ENCODE data around the gene CTNND2.

The CTNND2 gene

GRCh38 chr5:11000515-11001353 is 903.5 kb downstream of the CTNND2 start:
- no peak for TF ChIP-seq CTCF (IDR thresholded peaks at IDR 0.05; ENCODE audit: low read depth, low read length)
- no peaks in the 10 kb centered on the region for H3K27me3 ChIP-seq
- H3K4me3 ChIP-seq (ENCODE audit: low read depth, low read length): no peak overlapping the region
- H3K36me3 ChIP-seq: no peaks in the 10 kb centered on the region
- H3K9me3 ChIP-seq: no peaks in the 10 kb centered on the region
- no peak for DNase-seq
- H3K4me1 ChIP-seq: no peaks in the 10 kb centered on the region

GRCh38 chr5:10999714-11000113 is 904.5 kb downstream of the CTNND2 start:
- no peak for DNase-seq
- H3K4me1 ChIP-seq: no peaks in the 10 kb centered on the region
- no peak for TF ChIP-seq CTCF (IDR thresholded peaks at IDR 0.05; ENCODE audit: low read depth, low read length)
- H3K4me3 ChIP-seq (ENCODE audit: low read depth, low read length): no peak overlapping the region
- H3K36me3 ChIP-seq: no peaks in the 10 kb centered on the region
- no peaks in the 10 kb centered on the region for H3K27me3 ChIP-seq
- H3K9me3 ChIP-seq: no peaks in the 10 kb centered on the region

- H3K36me3 ChIP-seq: no peaks in the 10 kb centered on the region
- H3K4me3 ChIP-seq (ENCODE audit: low read depth, low read length): no peak overlapping the region
- H3K27me3 ChIP-seq: no peaks in the 10 kb centered on the region
- no peaks in the 10 kb centered on the region for H3K4me1 ChIP-seq
- H3K9me3 ChIP-seq: no peaks in the 10 kb centered on the region
- no peak for TF ChIP-seq CTCF (IDR thresholded peaks at IDR 0.05; ENCODE audit: low read depth, low read length)
- DNase-seq: no peak
Observed at GRCh38 chr5:10995891-10996290, 908.4 kb downstream of the CTNND2 start.

- no peak for DNase-seq
- H3K4me3 ChIP-seq (ENCODE audit: low read depth, low read length): no peak overlapping the region
- H3K27me3 ChIP-seq: no peaks in the 10 kb centered on the region
- H3K9me3 ChIP-seq: no peaks in the 10 kb centered on the region
- TF ChIP-seq CTCF (IDR thresholded peaks at IDR 0.05; ENCODE audit: low read depth, low read length): no peak
- no peaks in the 10 kb centered on the region for H3K36me3 ChIP-seq
- H3K4me1 ChIP-seq: no peaks in the 10 kb centered on the region
Observed at GRCh38 chr5:10994091-10994986, 909.9 kb downstream of the CTNND2 start.

- Histone ChIP-seq H3K36me3 (no peaks in the 10 kb centered on the region), H3K4me3 (ENCODE audit: low read depth, low read length) (no peak overlapping the region), H3K4me1 (no peaks in the 10 kb centered on the region), H3K27me3 (no peaks in the 10 kb centered on the region; the same call in 1 of the 2 replicates), H3K9me3 (no peaks in the 10 kb centered on the region; the same call in 1 of the 2 replicates)
- no peak for TF ChIP-seq CTCF (IDR thresholded peaks at IDR 0.05; ENCODE audit: low read depth, low read length)
- DNase-seq: no peak
Observed at GRCh38 chr5:10990634-10991033, 913.6 kb downstream of the CTNND2 start.
